GM23248 (cell line): ENCODE measurements around the gene RBM47. TPM values are rescaled to one million over a fixed set of nuclear protein-coding genes. Genes with fewer than 3 reads are reported as not detected.
A peak's percentile ranks its signal among the peaks of the same experiment; 100 is the strongest.
"Not testable (repeated sequence)": the region's sequence is repeated elsewhere in the genome, so short reads cannot be mapped to it uniquely, and the experiment has no call there.

Source experiments
- DNase-seq: peaks from one replicate; pipeline ENCODE4 v3.0.0-alpha.2; 2015
- H2AFZ ChIP-seq: fragments of 200-600 bp; sonication (generic); 2 replicates; pipeline ENCODE4 v1.6.1; 2016; ENCODE audit warnings: antibody characterized with exemption
- H3F3A ChIP-seq: fragments of 200-600 bp; sonication (generic); 2 replicates; pipeline ENCODE4 v1.6.1; 2016; ENCODE audit warnings: mild to moderate bottlenecking, antibody characterized with exemption, mixed run types; ENCODE audit not compliant: insufficient read depth
- H3K27ac ChIP-seq: fragments of 200-600 bp; sonication (generic); 2 replicates; pipeline ENCODE4 v1.5.1; 2016; ENCODE audit warnings: mild to moderate bottlenecking
- H3K27me3 ChIP-seq: fragments of 200-600 bp; sonication (generic); replicated peaks from 2 replicates; pipeline ENCODE4 v1.6.1; 2016; ENCODE audit warnings: mild to moderate bottlenecking; ENCODE audit not compliant: insufficient read depth
- H3K36me3 ChIP-seq: fragments of 200-600 bp; sonication (generic); 2 replicates; pipeline ENCODE4 v1.6.1; 2016; ENCODE audit warnings: low read depth, mild to moderate bottlenecking
- H3K4me1 ChIP-seq: fragments of 200-600 bp; sonication (generic); 2 replicates; pipeline ENCODE4 v1.6.1; 2016; ENCODE audit warnings: mild to moderate bottlenecking; ENCODE audit not compliant: insufficient read depth
- H3K4me2 ChIP-seq: fragments of 200-600 bp; sonication (generic); one replicate; pipeline ENCODE4 v1.6.1; 2016; ENCODE audit warnings: mild to moderate bottlenecking; ENCODE audit not compliant: unreplicated experiment
- H3K4me3 ChIP-seq: fragments of 200-600 bp; sonication (generic); 2 replicates; pipeline ENCODE4 v1.5.1; 2016; ENCODE audit warnings: mild to moderate bottlenecking
- H3K79me2 ChIP-seq: fragments of 200-600 bp; sonication (generic); 2 replicates; pipeline ENCODE4 v1.6.1; 2016; ENCODE audit warnings: mild to moderate bottlenecking; ENCODE audit not compliant: insufficient read depth
- H3K9ac ChIP-seq: fragments of 200-600 bp; sonication (generic); 2 replicates; pipeline ENCODE4 v1.6.1; 2016; ENCODE audit warnings: mild to moderate bottlenecking
- H3K9me2 ChIP-seq: fragments of 200-600 bp; sonication (generic); 2 replicates; pipeline ENCODE4 v1.6.1; 2016; ENCODE audit warnings: mixed run types, mild to moderate bottlenecking, moderate library complexity; ENCODE audit not compliant: insufficient read depth
- H3K9me3 ChIP-seq: fragments of 200-600 bp; sonication (generic); one replicate; pipeline ENCODE4 v1.6.1; 2017; ENCODE audit warnings: low read depth
- H4K20me1 ChIP-seq: fragments of 200-600 bp; sonication (generic); 2 replicates; pipeline ENCODE4 v1.6.0; 2016; ENCODE audit not compliant: insufficient read depth
- EZH2 ChIP-seq: fragments of 200-600 bp; sonication (generic); IDR thresholded peaks from 2 replicates; pipeline ENCODE4 v1.6.1; 2018; ENCODE audit warnings: antibody characterized with exemption, mild to moderate bottlenecking; ENCODE audit not compliant: insufficient read depth, poor library complexity, severe bottlenecking
- EZH2phosphoT487 ChIP-seq: fragments of 200-600 bp; sonication (generic); IDR thresholded peaks from 2 replicates; pipeline ENCODE4 v1.6.1; 2018; ENCODE audit warnings: antibody characterized with exemption, moderate library complexity, mild to moderate bottlenecking, low read depth; ENCODE audit not compliant: insufficient read depth
- WGBS, 2 experiments: methylation state at CpG; one replicate each; pipeline ENCODE4 v1.1.6; 2015 to 2017; ENCODE audit warnings: low lambda C conversion rate in 2 of 2, low coverage in 1 of 2; ENCODE audit errors: missing lambda C conversion rate in 2 of 2; 5-methylcytosine and 5-hydroxymethylcytosine counted together
- in situ Hi-C: fragments of 300-500 bp; cut with MboI; formaldehyde crosslinking; loops from 2 replicates; pipeline ENCODE4 v1.15.0; 2020
- polyA plus RNA-seq: library from polyadenylated mRNA; unstranded; fragments of >200 nt; fragmentation: Nextera tagmentation; extraction: Ambion mirVana; gene quantifications from 2 replicates; pipeline ENCODE4 v1.2.1, GENCODE V29; 2016
- total RNA-seq: library from RNA; depleted of rRNA; stranded (reverse); fragments of >200 nt; shearing (Covaris generic); gene quantifications from 2 replicates; pipeline ENCODE4 v1.2.3, GENCODE V29; 2014

RBM47 gene
- total and polyA plus RNA-seq, 2 experiments from 2014 or later = 0.70 to 1.3 TPM

DNA sequence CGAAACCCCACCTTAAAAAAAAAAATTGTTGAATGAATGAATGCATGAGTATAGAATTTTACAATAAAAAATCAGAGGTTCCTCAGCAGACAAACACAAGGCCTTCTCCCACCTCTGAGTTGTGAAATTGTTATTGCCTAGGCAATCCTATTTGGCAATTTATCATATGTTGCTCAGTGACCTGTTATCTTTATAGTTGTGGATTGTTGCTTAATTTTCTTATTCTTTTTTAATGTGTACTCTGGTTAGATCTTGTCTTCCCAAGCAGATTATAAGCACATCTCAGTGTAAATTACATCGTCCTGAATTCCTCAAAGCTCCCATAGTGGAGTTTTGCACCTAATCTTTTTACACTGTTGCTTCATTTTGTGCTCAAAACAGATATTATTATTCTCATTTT lies 71.9 kb downstream of the RBM47 start:
- no peak for TF ChIP-seq EZH2
- TF ChIP-seq EZH2phosphoT487 = no peak
- Histone ChIP-seq H3K4me3 (no peak overlapping the region), H3F3A (no peaks in the 10 kb centered on the region), H3K4me2 (no peak overlapping the region), H3K79me2 (no peaks in the 10 kb centered on the region), H3K36me3 (no peaks in the 10 kb centered on the region), H3K9ac (no peak overlapping the region), H3K9me3 (no peaks in the 10 kb centered on the region), H2AFZ (no peak overlapping the region), H3K27ac (no peak overlapping the region), H3K4me1 (0 out of 2 replicates have a peak, but pooled peaks cover 3% of the 10 kb centered on the region), H3K27me3 (no peaks in the 10 kb centered on the region), H4K20me1 (no peaks in the 10 kb centered on the region), H3K9me2 (no peaks in the 10 kb centered on the region)
- no peak for DNase-seq
- 97 to 98% methylated on average over 2 of the region's 2 CpGs for WGBS, 2 experiments
- in situ Hi-C loops = no loop called here

DNA sequence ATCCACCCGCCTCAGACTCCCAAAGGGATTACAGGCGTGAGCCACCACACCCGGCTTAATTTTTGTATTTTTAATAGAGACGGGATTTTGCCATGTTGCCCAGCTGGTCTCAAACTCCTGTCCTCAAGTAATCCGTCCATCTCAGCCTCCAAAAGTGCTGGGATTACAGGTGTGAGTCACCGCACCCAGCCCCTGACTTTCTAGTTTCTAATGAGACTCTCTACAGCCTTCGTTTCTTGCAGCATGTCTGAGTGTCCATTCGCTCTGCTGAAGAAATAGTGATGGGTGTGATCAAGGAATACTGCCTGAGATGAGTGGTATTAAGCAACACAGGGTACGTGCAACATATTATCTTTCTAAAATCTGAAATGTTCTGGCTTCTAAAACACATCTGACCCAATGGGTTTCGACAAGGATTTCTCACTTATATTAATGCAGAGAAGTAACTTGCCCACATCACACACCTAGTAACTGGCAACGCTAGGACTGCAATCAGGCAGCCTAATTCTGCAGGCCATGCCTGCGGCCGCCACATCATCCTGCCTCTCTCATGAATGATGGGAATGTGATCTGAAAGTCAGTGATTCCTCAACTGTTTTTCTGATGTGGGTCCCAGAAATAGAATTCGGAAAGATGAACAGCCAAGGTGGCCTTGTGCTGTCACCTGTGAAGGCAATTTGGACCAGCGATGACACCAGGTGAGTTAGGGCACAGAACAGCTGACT lies 74.3 kb downstream of the RBM47 start:
- 88% methylated on average over 15 of the region's 15 CpGs for WGBS, 2 experiments
- H3F3A ChIP-seq = no peaks in the 10 kb centered on the region
- H3K9ac ChIP-seq = no peak overlapping the region
- no peaks in the 10 kb centered on the region for H3K79me2 ChIP-seq
- no peaks in the 10 kb centered on the region for H4K20me1 ChIP-seq
- no peak overlapping the region for H2AFZ ChIP-seq
- TF ChIP-seq EZH2phosphoT487 (no peak), EZH2 (no peak)
- no peaks in the 10 kb centered on the region for H3K36me3 ChIP-seq
- in situ Hi-C loops = no loop called here
- H3K4me1 ChIP-seq = peaks cover 15% of the 10 kb centered on the region
- no peak overlapping the region for H3K4me3 ChIP-seq
- no peak overlapping the region for H3K27ac ChIP-seq
- H3K9me3 ChIP-seq = no peaks in the 10 kb centered on the region
- no peaks in the 10 kb centered on the region for H3K9me2 ChIP-seq
- H3K27me3 ChIP-seq = no peaks in the 10 kb centered on the region
- DNase-seq = no peak
- H3K4me2 ChIP-seq = no peak overlapping the region

DNA sequence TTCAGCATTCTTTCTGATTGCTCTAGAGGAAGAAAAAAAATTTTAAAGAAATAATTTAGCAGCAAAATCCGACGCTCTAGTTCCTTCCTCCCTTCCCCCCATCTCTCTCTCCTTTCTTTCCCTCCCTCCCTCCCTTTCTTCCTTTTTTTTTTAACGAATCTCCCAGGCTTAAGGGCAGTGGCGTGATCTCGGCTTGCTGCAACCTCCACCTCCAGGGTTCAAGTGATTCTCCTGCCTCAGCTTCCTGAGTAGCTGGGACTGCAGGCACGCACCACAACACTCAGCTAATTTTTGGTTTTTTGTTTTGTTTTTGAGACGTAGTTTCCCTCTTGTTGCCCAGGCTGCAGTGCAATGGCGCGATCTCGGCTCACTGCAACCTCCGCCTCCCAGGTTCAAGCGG lies 75.0 kb downstream of the RBM47 start:
- WGBS, 2 experiments = 85 to 88% methylated on average over 10 to 12 of the region's 12 CpGs
- not testable (repeated sequence) for H3K36me3 ChIP-seq

GRCh38 chr4:40553995-40554394 lies 75.7 kb downstream of the RBM47 start:
- Histone ChIP-seq H3K9me3 (no peaks in the 10 kb centered on the region), H4K20me1 (no peaks in the 10 kb centered on the region), H3K27me3 (no peaks in the 10 kb centered on the region), H3K27ac (no peak overlapping the region), H3F3A (no peaks in the 10 kb centered on the region), H3K79me2 (no peaks in the 10 kb centered on the region), H3K9ac (no peak overlapping the region), H3K9me2 (no peaks in the 10 kb centered on the region), H3K4me1 (peaks cover 15% of the 10 kb centered on the region), H3K36me3 (no peaks in the 10 kb centered on the region), H2AFZ (no peak overlapping the region), H3K4me3 (no peak overlapping the region), H3K4me2 (no peak overlapping the region)
- DNase-seq = no peak
- WGBS, 2 experiments = 67 to 69% methylated on average over 10 of the region's 10 CpGs
- in situ Hi-C loops = no loop called here
- TF ChIP-seq EZH2phosphoT487 (no peak), EZH2 (no peak)

More for the DNA sequence above, 75.0 kb downstream of the RBM47 start:
- H2AFZ ChIP-seq, H3K9me3 ChIP-seq, H3K27me3 ChIP-seq, DNase-seq, H3K79me2 ChIP-seq, H3K9me2 ChIP-seq, H3K4me2 ChIP-seq, H3K9ac ChIP-seq, H4K20me1 ChIP-seq, H3K4me3 ChIP-seq, H3F3A ChIP-seq, in situ Hi-C loops, H3K27ac ChIP-seq: not testable (repeated sequence)
- H3K4me1 ChIP-seq = peaks cover 15% of the 10 kb centered on the region

GRCh38 chr4:40552536-40552935 lies 77.1 kb downstream of the RBM47 start:
- Histone ChIP-seq H3K9me2 (no peaks in the 10 kb centered on the region), H3K36me3 (no peaks in the 10 kb centered on the region), H3K4me2 (no peak overlapping the region), H2AFZ (no peak overlapping the region; the same call in 1 of the 2 replicates), H3K9ac (no peak overlapping the region), H3K79me2 (no peaks in the 10 kb centered on the region), H3K4me3 (no peak overlapping the region), H3K4me1 (peaks cover 18% of the 10 kb centered on the region), H4K20me1 (no peaks in the 10 kb centered on the region), H3K27me3 (no peaks in the 10 kb centered on the region), H3K9me3 (no peaks in the 10 kb centered on the region), H3K27ac (no peak overlapping the region), H3F3A (no peaks in the 10 kb centered on the region)
- no peak for DNase-seq
- in situ Hi-C loops = no loop called here
- no peak for TF ChIP-seq EZH2phosphoT487
- TF ChIP-seq EZH2 = no peak
- WGBS, 2 experiments = 59 to 63% methylated on average over 6 of the region's 6 CpGs

DNA sequence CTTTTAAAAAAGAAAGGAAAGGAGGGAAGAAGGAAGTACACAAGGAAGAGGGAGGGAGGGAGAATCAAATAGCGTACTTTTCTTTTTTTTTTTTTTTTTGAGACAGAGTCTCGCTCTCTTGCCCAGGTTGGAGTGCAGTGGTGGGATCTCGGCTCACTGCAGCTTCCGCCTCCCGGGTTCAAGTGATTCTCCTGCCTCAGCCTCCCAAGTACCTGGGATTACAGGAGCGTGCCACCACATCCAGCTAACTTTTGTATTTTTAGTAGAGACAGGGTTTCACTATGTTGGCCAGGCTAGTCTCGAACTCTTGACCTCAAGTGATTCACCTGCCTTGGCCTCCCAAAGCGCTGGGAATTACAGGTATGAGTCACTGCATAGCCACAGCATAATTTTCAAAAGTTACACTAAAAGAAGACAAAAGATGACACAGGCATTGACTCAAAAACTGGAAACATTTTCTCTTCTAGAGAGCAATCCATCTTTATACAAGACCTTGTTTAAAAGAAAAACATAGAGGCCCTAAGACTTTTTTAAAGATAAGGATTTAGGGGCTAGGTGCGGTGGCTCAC lies 78.0 kb downstream of the RBM47 start:
- peak; percentile 75 for DNase-seq

More for the DNA sequence above, 78.0 kb downstream of the RBM47 start:
- H3K9me3 ChIP-seq, H3K27me3 ChIP-seq, H3K36me3 ChIP-seq, H3K79me2 ChIP-seq, H3K9me2 ChIP-seq, H3F3A ChIP-seq, in situ Hi-C loops, H4K20me1 ChIP-seq: not testable (repeated sequence)
- H3K4me3 ChIP-seq = peak overlapping the region; percentile 70
- H3K9ac ChIP-seq = peak overlapping the region; percentile 66
- peaks cover 18% of the 10 kb centered on the region for H3K4me1 ChIP-seq
- WGBS, 2 experiments = 23 to 29% methylated on average over 9 of the region's 9 CpGs
- H2AFZ ChIP-seq = peak overlapping the region; percentile 85
- H3K4me2 ChIP-seq = peak overlapping the region; percentile 79
- peak overlapping the region; percentile 40 for H3K27ac ChIP-seq
